ENCODE results near the gene ANAPC7.

Gene ANAPC7

DNA sequence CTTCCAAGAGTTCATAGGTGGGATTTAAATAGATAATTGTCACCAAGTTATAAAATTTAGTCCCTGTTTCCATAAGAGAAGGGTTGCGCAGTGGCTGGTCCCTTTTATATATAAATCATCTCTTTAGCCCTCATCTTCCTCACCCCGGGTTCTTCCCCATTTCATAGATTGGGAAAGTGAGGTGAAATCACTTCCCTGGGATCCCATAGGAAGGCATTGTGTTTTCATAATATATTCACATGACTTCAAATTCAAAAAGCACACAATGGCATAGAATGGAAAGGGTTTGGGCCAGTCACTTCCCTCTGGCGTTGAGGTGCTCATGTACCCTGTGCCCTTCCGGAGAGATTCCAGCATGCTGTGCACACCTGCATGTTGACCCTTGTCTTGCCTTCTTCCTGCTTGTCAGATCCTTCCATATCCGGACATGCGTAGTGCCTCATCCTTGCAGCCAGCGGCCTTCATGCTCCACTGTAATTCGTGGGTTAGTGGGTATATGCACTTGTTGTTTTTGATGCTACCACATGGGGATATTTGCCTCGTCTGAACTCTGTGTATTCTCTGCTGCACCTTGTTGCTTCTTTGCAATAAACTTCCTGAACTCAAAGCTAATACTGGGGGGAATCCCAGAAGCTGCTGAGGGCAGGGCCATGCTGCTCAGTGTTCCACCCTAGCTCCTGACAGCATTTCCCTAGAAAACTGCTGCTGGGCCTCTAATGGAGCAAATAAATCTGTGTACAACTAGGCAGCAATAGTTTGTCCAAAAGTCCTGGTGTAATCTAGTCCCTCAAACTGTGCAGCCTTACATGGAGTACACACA is 59.6 kb downstream of the ANAPC7 start:
- H3K4me3 ChIP-seq (ENCODE audit: low read length) = no peak overlapping the region

DNA sequence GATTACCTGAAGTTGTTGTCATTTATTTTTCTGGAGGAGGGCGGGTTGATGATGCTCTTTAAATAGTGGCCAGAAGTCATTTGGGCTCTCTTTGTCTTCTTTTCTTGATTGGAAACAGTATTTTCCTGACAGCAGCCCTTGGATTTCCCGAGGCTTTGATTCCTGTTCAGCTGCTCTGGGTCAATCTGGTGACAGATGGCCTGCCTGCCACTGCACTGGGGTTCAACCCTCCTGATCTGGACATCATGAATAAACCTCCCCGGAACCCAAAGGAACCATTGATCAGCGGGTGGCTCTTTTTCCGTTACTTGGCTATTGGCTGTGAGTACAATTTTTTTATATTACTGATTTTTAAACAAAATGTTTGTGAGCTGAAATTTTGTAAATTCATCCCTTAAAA is 60.4 kb downstream of the ANAPC7 start:
- Histone ChIP-seq H3K27me3 (replicated peaks; ENCODE audit: insufficient read depth, low read length) (no peaks in the 10 kb centered on the region), H3K4me1 (ENCODE audit: low read length) (no peaks in the 10 kb centered on the region), H2AFZ (ENCODE audit: low read length) (no peak overlapping the region), H3K9me2 (replicated peaks; ENCODE audit: insufficient read depth, low read length) (no peaks in the 10 kb centered on the region), H3F3A (ENCODE audit: insufficient read depth, low read length) (no peaks in the 10 kb centered on the region), H3K9ac (ENCODE audit: low read length) (no peak overlapping the region), H4K20me1 (ENCODE audit: insufficient read depth, low read length) (no peaks in the 10 kb centered on the region), H3K79me2 (ENCODE audit: low read length) (no peaks in the 10 kb centered on the region), H3K36me3 (replicated peaks; ENCODE audit: insufficient read depth, low read length) (peaks cover 3% of the 10 kb centered on the region; the same call in 1 of the 2 replicates), H3K9me3 (replicated peaks; ENCODE audit: insufficient read depth, low read length) (no peaks in the 10 kb centered on the region), H3K4me3 (ENCODE audit: low read length) (no peak overlapping the region), H3K4me2 (ENCODE audit: low read depth, low read length) (no peak overlapping the region), H3K27ac (ENCODE audit: low read length) (no peak overlapping the region)
- no peak for DNase-seq
- TF ChIP-seq EZH2phosphoT487 (IDR thresholded peaks at IDR 0.05; ENCODE audit: low read length) (no peak), EZH2 (optimal IDR thresholded peaks at IDR 0.05; ENCODE audit: low read depth, low read length) (no peak)
- TF ChIP-seq, protein P1, sequence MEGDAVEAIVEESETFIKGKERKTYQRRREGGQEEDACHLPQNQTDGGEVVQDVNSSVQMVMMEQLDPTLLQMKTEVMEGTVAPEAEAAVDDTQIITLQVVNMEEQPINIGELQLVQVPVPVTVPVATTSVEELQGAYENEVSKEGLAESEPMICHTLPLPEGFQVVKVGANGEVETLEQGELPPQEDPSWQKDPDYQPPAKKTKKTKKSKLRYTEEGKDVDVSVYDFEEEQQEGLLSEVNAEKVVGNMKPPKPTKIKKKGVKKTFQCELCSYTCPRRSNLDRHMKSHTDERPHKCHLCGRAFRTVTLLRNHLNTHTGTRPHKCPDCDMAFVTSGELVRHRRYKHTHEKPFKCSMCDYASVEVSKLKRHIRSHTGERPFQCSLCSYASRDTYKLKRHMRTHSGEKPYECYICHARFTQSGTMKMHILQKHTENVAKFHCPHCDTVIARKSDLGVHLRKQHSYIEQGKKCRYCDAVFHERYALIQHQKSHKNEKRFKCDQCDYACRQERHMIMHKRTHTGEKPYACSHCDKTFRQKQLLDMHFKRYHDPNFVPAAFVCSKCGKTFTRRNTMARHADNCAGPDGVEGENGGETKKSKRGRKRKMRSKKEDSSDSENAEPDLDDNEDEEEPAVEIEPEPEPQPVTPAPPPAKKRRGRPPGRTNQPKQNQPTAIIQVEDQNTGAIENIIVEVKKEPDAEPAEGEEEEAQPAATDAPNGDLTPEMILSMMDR (IDR thresholded peaks at IDR 0.05; ENCODE audit: low read length) = no peak

More for the DNA sequence above, 59.6 kb downstream of the ANAPC7 start:
- H3F3A ChIP-seq (ENCODE audit: insufficient read depth, low read length) = no peaks in the 10 kb centered on the region
- H4K20me1 ChIP-seq (ENCODE audit: insufficient read depth, low read length) = no peaks in the 10 kb centered on the region
- H3K9me3 ChIP-seq (replicated peaks; ENCODE audit: insufficient read depth, low read length) = no peaks in the 10 kb centered on the region
- TF ChIP-seq EZH2 (optimal IDR thresholded peaks at IDR 0.05; ENCODE audit: low read depth, low read length) (no peak), EZH2phosphoT487 (IDR thresholded peaks at IDR 0.05; ENCODE audit: low read length) (no peak)
- TF ChIP-seq, protein P1 (IDR thresholded peaks at IDR 0.05; ENCODE audit: low read length) = no peak
- H3K4me2 ChIP-seq (ENCODE audit: low read depth, low read length) = no peak overlapping the region
- no peak overlapping the region for H3K27ac ChIP-seq (ENCODE audit: low read length)
- H3K79me2 ChIP-seq (ENCODE audit: low read length) = no peaks in the 10 kb centered on the region
- H3K27me3 ChIP-seq (replicated peaks; ENCODE audit: insufficient read depth, low read length) = no peaks in the 10 kb centered on the region
- H3K9ac ChIP-seq (ENCODE audit: low read length) = no peak overlapping the region
- no peak overlapping the region for H2AFZ ChIP-seq (ENCODE audit: low read length)
- peaks cover 3% of the 10 kb centered on the region; the same call in 1 of the 2 replicates for H3K36me3 ChIP-seq (replicated peaks; ENCODE audit: insufficient read depth, low read length)
- no peaks in the 10 kb centered on the region for H3K9me2 ChIP-seq (replicated peaks; ENCODE audit: insufficient read depth, low read length)
- DNase-seq = no peak
- H3K4me1 ChIP-seq (ENCODE audit: low read length) = no peaks in the 10 kb centered on the region

DNA sequence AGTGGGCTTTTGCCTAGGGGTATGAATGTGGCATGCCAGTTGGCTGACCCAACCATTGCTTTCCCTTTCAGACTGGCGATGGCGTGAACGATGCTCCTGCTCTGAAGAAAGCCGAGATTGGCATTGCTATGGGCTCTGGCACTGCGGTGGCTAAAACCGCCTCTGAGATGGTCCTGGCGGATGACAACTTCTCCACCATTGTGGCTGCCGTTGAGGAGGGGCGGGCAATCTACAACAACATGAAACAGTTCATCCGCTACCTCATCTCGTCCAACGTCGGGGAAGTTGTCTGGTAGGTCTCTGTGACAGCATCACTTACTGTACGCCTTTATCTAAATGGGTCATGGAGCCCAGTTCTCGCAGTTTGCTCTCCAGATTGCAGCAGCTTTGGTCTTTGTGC is 61.4 kb downstream of the ANAPC7 start:
- no peaks in the 10 kb centered on the region for H3K4me1 ChIP-seq (ENCODE audit: low read length)
- peaks cover 3% of the 10 kb centered on the region; the same call in 1 of the 2 replicates for H3K36me3 ChIP-seq (replicated peaks; ENCODE audit: insufficient read depth, low read length)
- no peaks in the 10 kb centered on the region for H3K79me2 ChIP-seq (ENCODE audit: low read length)
- no peak overlapping the region for H2AFZ ChIP-seq (ENCODE audit: low read length)
- H3K9me2 ChIP-seq (replicated peaks; ENCODE audit: insufficient read depth, low read length) = no peaks in the 10 kb centered on the region
- H3K4me3 ChIP-seq (ENCODE audit: low read length) = no peak overlapping the region
- no peaks in the 10 kb centered on the region for H3K27me3 ChIP-seq (replicated peaks; ENCODE audit: insufficient read depth, low read length)
- H3K9me3 ChIP-seq (replicated peaks; ENCODE audit: insufficient read depth, low read length) = no peaks in the 10 kb centered on the region
- H3F3A ChIP-seq (ENCODE audit: insufficient read depth, low read length) = no peaks in the 10 kb centered on the region
- no peaks in the 10 kb centered on the region for H4K20me1 ChIP-seq (ENCODE audit: insufficient read depth, low read length)
- DNase-seq = no peak
- no peak overlapping the region for H3K27ac ChIP-seq (ENCODE audit: low read length)
- no peak overlapping the region for H3K9ac ChIP-seq (ENCODE audit: low read length)
- no peak overlapping the region for H3K4me2 ChIP-seq (ENCODE audit: low read depth, low read length)
- TF ChIP-seq EZH2 (optimal IDR thresholded peaks at IDR 0.05; ENCODE audit: low read depth, low read length) (no peak), EZH2phosphoT487 (IDR thresholded peaks at IDR 0.05; ENCODE audit: low read length) (no peak)
- TF ChIP-seq, protein P1 (IDR thresholded peaks at IDR 0.05; ENCODE audit: low read length) = no peak
